ENCODE data around the gene HERPUD2. TPM values are rescaled to one million over a fixed set of nuclear protein-coding genes. Genes with fewer than 3 reads are reported as not detected.

Gene HERPUD2
- total and polyA plus RNA-seq, 2 donors (not counting 1 experiment from before 2014, with no cell fraction given): 58.8 to 62.2 TPM

DNA sequence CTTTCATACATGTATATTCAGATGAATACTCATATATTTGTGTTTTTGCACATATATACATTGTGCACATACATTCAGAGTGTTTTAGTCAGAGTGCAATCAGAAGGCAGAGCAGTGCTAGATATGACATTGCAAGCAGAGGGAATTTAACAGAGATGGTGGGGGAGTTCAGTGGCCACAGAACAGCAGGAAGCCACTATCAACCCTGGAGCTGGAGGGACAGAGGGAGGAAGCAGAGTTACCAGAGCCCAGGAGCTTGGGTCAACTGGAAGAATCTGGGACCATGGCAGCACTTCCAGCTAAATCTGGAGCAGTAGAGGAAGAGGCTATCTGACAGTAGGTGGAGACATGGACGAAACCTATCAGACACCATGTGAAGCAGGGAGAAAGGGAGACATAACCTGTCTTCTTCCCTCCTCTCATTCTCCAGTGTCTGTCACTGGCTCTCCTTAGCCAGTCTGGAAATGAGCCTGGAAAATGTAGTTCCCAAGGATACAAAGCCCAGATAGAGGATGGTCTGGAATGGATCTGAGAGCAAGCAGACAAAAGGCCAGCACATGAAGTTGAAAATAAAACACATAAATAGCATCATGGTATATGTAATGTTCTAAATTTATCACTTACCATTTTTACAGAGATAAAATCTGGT is 33.6 kb upstream of the HERPUD2 start:
- Histone ChIP-seq H3K27ac (ENCODE audit: low read length in 2 of 2) (peak overlapping the region; percentile 93 to 99), H4K20me1 (ENCODE audit: control insufficient read depth, insufficient read depth, low read length, poor library complexity, severe bottlenecking) (no peaks in the 10 kb centered on the region), H3K9me3 (ENCODE audit: control extremely low read depth in 1 of 3, control insufficient read depth in 2 of 3, insufficient read depth in 1 of 3, low read length in 2 of 3) (peaks cover 0 to 5% (median 0%) of the 10 kb centered on the region in 3 donors), H3K27me3 (replicated peaks in 1 of 4; ENCODE audit: control extremely low read depth in 1 of 4, control insufficient read depth in 3 of 4, insufficient read depth in 4 of 4, low read length in 3 of 4) (no peaks in the 10 kb centered on the region), H3K4me2 (replicated peaks; ENCODE audit: low read depth, low read length, poor library complexity, severe bottlenecking) (peak overlapping the region; percentile 76), H2AFZ (ENCODE audit: insufficient read depth, low read depth, low read length, poor library complexity, severe bottlenecking) (peak overlapping the region; percentile 76), H3K36me3 (replicated peaks in 1 of 2; ENCODE audit: control extremely low read depth in 1 of 2, control insufficient read depth in 1 of 2, extremely low read depth in 1 of 2, insufficient read depth in 2 of 2, low read length in 1 of 2) (no peaks in the 10 kb centered on the region), H3K9ac (ENCODE audit: low read length) (peak overlapping the region; percentile 60), H3K79me2 (ENCODE audit: control insufficient read depth, insufficient read depth, low read length) (peaks cover 18% of the 10 kb centered on the region), H3K4me1 (ENCODE audit: control insufficient read depth in 2 of 2, insufficient read depth in 2 of 2, low read length in 2 of 2) (peaks cover 80 to 83% of the 10 kb centered on the region in 2 donors), H3K4me3 (ENCODE audit: control extremely low read depth in 1 of 5, extremely low read depth in 1 of 5, insufficient read depth in 1 of 5, low read depth in 2 of 5, low read length in 4 of 5) (peak overlapping the region in 4 of 5 experiments; percentile 12 to 48 (median 26))
- H3K4me1 Mint-ChIP-seq: peaks cover 84% of the 10 kb centered on the region
- peak overlapping the region; percentile 99 for H3K27ac Mint-ChIP-seq
- ChIA-PET CTCF (interaction anchor here (1.0 to 13.3 kb wide), 7 partner anchors 8 to 178 kb away, joined by 3 to 171 read pairs (median 39); partner anchors contain the start of gene SEPTIN7), POLR2A (interaction anchor here (0.6 to 7.1 kb wide), 8 partner anchors 9 to 73 kb away, joined by 3 to 167 read pairs (median 4); partner anchors contain the start of genes HERPUD2 and SEPTIN7)
- TF ChIP-seq, protein P1, sequence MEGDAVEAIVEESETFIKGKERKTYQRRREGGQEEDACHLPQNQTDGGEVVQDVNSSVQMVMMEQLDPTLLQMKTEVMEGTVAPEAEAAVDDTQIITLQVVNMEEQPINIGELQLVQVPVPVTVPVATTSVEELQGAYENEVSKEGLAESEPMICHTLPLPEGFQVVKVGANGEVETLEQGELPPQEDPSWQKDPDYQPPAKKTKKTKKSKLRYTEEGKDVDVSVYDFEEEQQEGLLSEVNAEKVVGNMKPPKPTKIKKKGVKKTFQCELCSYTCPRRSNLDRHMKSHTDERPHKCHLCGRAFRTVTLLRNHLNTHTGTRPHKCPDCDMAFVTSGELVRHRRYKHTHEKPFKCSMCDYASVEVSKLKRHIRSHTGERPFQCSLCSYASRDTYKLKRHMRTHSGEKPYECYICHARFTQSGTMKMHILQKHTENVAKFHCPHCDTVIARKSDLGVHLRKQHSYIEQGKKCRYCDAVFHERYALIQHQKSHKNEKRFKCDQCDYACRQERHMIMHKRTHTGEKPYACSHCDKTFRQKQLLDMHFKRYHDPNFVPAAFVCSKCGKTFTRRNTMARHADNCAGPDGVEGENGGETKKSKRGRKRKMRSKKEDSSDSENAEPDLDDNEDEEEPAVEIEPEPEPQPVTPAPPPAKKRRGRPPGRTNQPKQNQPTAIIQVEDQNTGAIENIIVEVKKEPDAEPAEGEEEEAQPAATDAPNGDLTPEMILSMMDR (IDR thresholded peaks at IDR 0.05): no peak
- DNase-seq: peak; percentile 17
- H3K4me3 Mint-ChIP-seq: peak overlapping the region; percentile 79
- H3K9me3 Mint-ChIP-seq (ENCODE audit: insufficient read depth): no peaks in the 10 kb centered on the region
- H3K27me3 Mint-ChIP-seq: no peaks in the 10 kb centered on the region
- WGBS (ENCODE audit: insufficient coverage): no CpG with 5 or more reads among the region's 1 CpG
- no peak for ATAC-seq (ENCODE audit: low read depth)
- intact Hi-C loops (cut with micrococcal nuclease): loop anchor here (1.0 to 2.0 kb wide), 3 partner anchors 14 to 73 kb away; partner anchors contain the start of genes HERPUD2 and SEPTIN7

DNA sequence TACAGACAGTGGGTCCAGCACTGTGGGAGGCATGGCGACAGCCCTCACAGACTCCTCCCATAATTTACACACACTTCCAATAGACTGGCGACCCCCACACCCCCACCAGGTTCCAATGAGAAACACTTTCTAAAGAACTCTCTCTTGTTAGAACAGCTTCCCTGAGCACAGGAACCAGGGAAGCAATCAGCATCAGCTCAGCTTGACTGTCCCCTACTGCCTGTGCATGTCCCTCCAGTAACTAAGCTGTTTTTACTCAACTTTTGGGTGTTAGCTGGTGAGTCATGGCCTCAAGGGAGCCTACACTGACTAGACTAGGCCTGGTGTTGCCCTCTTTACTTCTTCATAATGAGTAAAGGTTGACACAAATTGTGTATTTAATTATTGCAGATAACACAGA is 32.6 kb upstream of the HERPUD2 start:
- H3K4me3 ChIP-seq (ENCODE audit: control extremely low read depth in 1 of 5, extremely low read depth in 1 of 5, insufficient read depth in 1 of 5, low read depth in 2 of 5, low read length in 4 of 5): no peak overlapping the region
- POLR2A ChIA-PET: interaction anchor here (0.8 to 7.1 kb wide), 3 partner anchors 18 to 74 kb away, joined by 3 to 167 read pairs (median 5); partner anchors contain the start of genes HERPUD2 and SEPTIN7
- no peaks in the 10 kb centered on the region for H4K20me1 ChIP-seq (ENCODE audit: control insufficient read depth, insufficient read depth, low read length, poor library complexity, severe bottlenecking)
- 83% methylated on average over 2 of the region's 2 CpGs for WGBS (ENCODE audit: insufficient coverage)
- no peak overlapping the region for H3K9ac ChIP-seq (ENCODE audit: low read length)
- intact Hi-C loops (cut with micrococcal nuclease): no loop called here
- H3K4me3 Mint-ChIP-seq: peak overlapping the region; percentile 71
- peak overlapping the region; percentile 47 for H3K4me2 ChIP-seq (replicated peaks; ENCODE audit: low read depth, low read length, poor library complexity, severe bottlenecking)
- H3K4me1 ChIP-seq (ENCODE audit: control insufficient read depth in 2 of 2, insufficient read depth in 2 of 2, low read length in 2 of 2): peaks cover 86 to 88% of the 10 kb centered on the region in 2 donors
- peaks cover 0 to 5% (median 0%) of the 10 kb centered on the region in 3 donors for H3K9me3 ChIP-seq (ENCODE audit: control extremely low read depth in 1 of 3, control insufficient read depth in 2 of 3, insufficient read depth in 1 of 3, low read length in 2 of 3)
- peak overlapping the region; percentile 95 for H3K27ac Mint-ChIP-seq
- H3K27me3 Mint-ChIP-seq: no peaks in the 10 kb centered on the region
- H3K36me3 ChIP-seq (replicated peaks in 1 of 2; ENCODE audit: control extremely low read depth in 1 of 2, control insufficient read depth in 1 of 2, extremely low read depth in 1 of 2, insufficient read depth in 2 of 2, low read length in 1 of 2): no peaks in the 10 kb centered on the region
- ATAC-seq (ENCODE audit: low read depth) (peak; percentile 41), DNase-seq (peak; percentile 41)
- peak overlapping the region; percentile 93 to 99 for H3K27ac ChIP-seq (ENCODE audit: low read length in 2 of 2)
- TF ChIP-seq EZH2 (IDR thresholded peaks at IDR 0.05; ENCODE audit: borderline replicate concordance, insufficient read depth, low read depth, low read length, poor library complexity, severe bottlenecking): no peak
- TF ChIP-seq, protein P1 (IDR thresholded peaks at IDR 0.05): no peak
- H3K79me2 ChIP-seq (ENCODE audit: control insufficient read depth, insufficient read depth, low read length): peaks cover 20% of the 10 kb centered on the region
- H3K4me1 Mint-ChIP-seq: peaks cover 90% of the 10 kb centered on the region
- peak overlapping the region; percentile 31 for H2AFZ ChIP-seq (ENCODE audit: insufficient read depth, low read depth, low read length, poor library complexity, severe bottlenecking)
- no peaks in the 10 kb centered on the region for H3K9me3 Mint-ChIP-seq (ENCODE audit: insufficient read depth)
- CTCF ChIA-PET: interaction anchor here (0.6 to 13.3 kb wide), 8 partner anchors 9 to 179 kb away, joined by 3 to 171 read pairs (median 10); partner anchors contain the start of genes HERPUD2 and SEPTIN7
- H3K27me3 ChIP-seq (replicated peaks in 1 of 4; ENCODE audit: control extremely low read depth in 1 of 4, control insufficient read depth in 3 of 4, insufficient read depth in 4 of 4, low read length in 3 of 4): no peaks in the 10 kb centered on the region
